Measurements from ENCODE around the gene ACOT8.

The ACOT8 gene

GRCh38 chr20:45857114-45857881, at the start of gene ACOT8, which contains the start of gene ZSWIM3:
Gene ACOT8 (minus strand): TSS chr20:45857392. CDS start chr20:45857315, 77 bp downstream.
Gene ZSWIM3 (plus strand): TSS chr20:45857614. CDS start chr20:45857826, 212 bp downstream.
- no peak for TF ChIP-seq EZH2 (optimal IDR thresholded peaks at IDR 0.05; ENCODE audit: low read depth, low read length)
- no peak for TF ChIP-seq EZH2phosphoT487 (IDR thresholded peaks at IDR 0.05; ENCODE audit: low read length)
- TF ChIP-seq CTCF (IDR thresholded peaks at IDR 0.05; ENCODE audit: low read length): no peak
- Histone ChIP-seq H3K36me3 (replicated peaks; ENCODE audit: insufficient read depth, low read length) (no peaks in the 10 kb centered on the region), H3K9me3 (replicated peaks; ENCODE audit: insufficient read depth, low read length) (no peaks in the 10 kb centered on the region), H3K4me1 (ENCODE audit: low read length) (peaks cover 6% of the 10 kb centered on the region), H2AFZ (ENCODE audit: low read length) (peak within 1 kb of the TSS; percentile 96), H4K20me1 (ENCODE audit: insufficient read depth, low read length) (no peaks in the 10 kb centered on the region), H3K9me2 (replicated peaks; ENCODE audit: insufficient read depth, low read length) (no peaks in the 10 kb centered on the region), H3K4me2 (ENCODE audit: low read depth, low read length) (peak within 1 kb of the TSS; percentile 94), H3K9ac (ENCODE audit: low read length) (peak within 1 kb of the TSS; percentile 81), H3K27me3 (replicated peaks; ENCODE audit: insufficient read depth, low read length) (no peaks in the 10 kb centered on the region), H3K27ac (ENCODE audit: low read length) (peak within 1 kb of the TSS; percentile 47; the same call in 1 of the 2 replicates), H3K4me3 (ENCODE audit: low read length) (peak within 1 kb of the TSS; percentile 92), H3K79me2 (ENCODE audit: low read length) (peaks cover 36% of the 10 kb centered on the region), H3F3A (ENCODE audit: insufficient read depth, low read length) (no peaks in the 10 kb centered on the region)
- DNase-seq: peak; percentile 100

- Histone ChIP-seq H3K9me3 (replicated peaks; ENCODE audit: insufficient read depth, low read length) (no peaks in the 10 kb centered on the region), H4K20me1 (ENCODE audit: insufficient read depth, low read length) (no peaks in the 10 kb centered on the region), H3K9ac (ENCODE audit: low read length) (no peak overlapping the region), H3K9me2 (replicated peaks; ENCODE audit: insufficient read depth, low read length) (no peaks in the 10 kb centered on the region), H3K4me1 (ENCODE audit: low read length) (no peaks in the 10 kb centered on the region), H3K79me2 (ENCODE audit: low read length) (no peaks in the 10 kb centered on the region), H3K27ac (ENCODE audit: low read length) (no peak overlapping the region), H3K4me2 (ENCODE audit: low read depth, low read length) (no peak overlapping the region), H3F3A (ENCODE audit: insufficient read depth, low read length) (no peaks in the 10 kb centered on the region), H3K27me3 (replicated peaks; ENCODE audit: insufficient read depth, low read length) (no peaks in the 10 kb centered on the region), H3K4me3 (ENCODE audit: low read length) (no peak overlapping the region), H3K36me3 (replicated peaks; ENCODE audit: insufficient read depth, low read length) (no peaks in the 10 kb centered on the region), H2AFZ (ENCODE audit: low read length) (no peak overlapping the region)
- no peak for DNase-seq
- no peak for TF ChIP-seq EZH2phosphoT487 (IDR thresholded peaks at IDR 0.05; ENCODE audit: low read length)
- TF ChIP-seq CTCF (IDR thresholded peaks at IDR 0.05; ENCODE audit: low read length): no peak
- TF ChIP-seq EZH2 (optimal IDR thresholded peaks at IDR 0.05; ENCODE audit: low read depth, low read length): no peak
These were observed 48.4 kb upstream of the ACOT8 start for GRCh38 chr20:45905505-45906079.

- Histone ChIP-seq H3K27me3 (replicated peaks; ENCODE audit: insufficient read depth, low read length) (no peaks in the 10 kb centered on the region), H3K4me2 (ENCODE audit: low read depth, low read length) (no peak overlapping the region), H3K9ac (ENCODE audit: low read length) (no peak overlapping the region), H4K20me1 (ENCODE audit: insufficient read depth, low read length) (no peaks in the 10 kb centered on the region), H3K4me1 (ENCODE audit: low read length) (no peaks in the 10 kb centered on the region), H3K4me3 (ENCODE audit: low read length) (no peak overlapping the region), H2AFZ (ENCODE audit: low read length) (no peak overlapping the region), H3K9me2 (replicated peaks; ENCODE audit: insufficient read depth, low read length) (no peaks in the 10 kb centered on the region), H3F3A (ENCODE audit: insufficient read depth, low read length) (no peaks in the 10 kb centered on the region), H3K9me3 (replicated peaks; ENCODE audit: insufficient read depth, low read length) (no peaks in the 10 kb centered on the region), H3K27ac (ENCODE audit: low read length) (no peak overlapping the region), H3K79me2 (ENCODE audit: low read length) (no peaks in the 10 kb centered on the region), H3K36me3 (replicated peaks; ENCODE audit: insufficient read depth, low read length) (no peaks in the 10 kb centered on the region)
- TF ChIP-seq EZH2phosphoT487 (IDR thresholded peaks at IDR 0.05; ENCODE audit: low read length): no peak
- DNase-seq: no peak
These were observed 47.7 kb upstream of the ACOT8 start for GRCh38 chr20:45904583-45905504.

All from MM.1S (cell line).